C4-2B (cell line): ENCODE results near the gene RELN.

ENCODE experiments used
- ZFX ChIP-seq: fragments of 450-650 bp; IDR thresholded peaks from 2 replicates; pipeline ENCODE4 v1.6.1; 2017
- TF ChIP-seq, protein P1 (sequence below): fragments of 450-650 bp; conservative IDR thresholded peaks from 2 replicates; pipeline ENCODE4 v1.5.1; 2017; ENCODE audit warnings: mild to moderate bottlenecking

DNA sequence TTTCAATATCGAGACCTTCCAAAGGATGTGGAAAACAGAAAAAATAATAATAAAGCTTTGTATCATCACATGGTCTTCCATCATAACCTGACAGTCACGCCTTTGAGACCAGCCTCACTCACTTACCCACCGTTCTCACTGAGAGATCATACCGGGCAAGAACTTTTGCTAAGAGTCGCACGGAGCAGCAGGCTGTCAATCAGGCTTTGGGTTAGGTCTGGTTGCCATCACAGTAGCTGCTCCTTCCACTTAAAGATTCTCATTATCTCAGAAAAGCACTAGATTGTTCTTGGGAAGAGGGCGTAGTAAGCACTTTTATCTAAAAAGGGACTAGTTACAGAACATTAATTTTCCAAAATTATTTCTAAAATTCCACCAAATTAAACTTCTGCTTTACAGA, 2.0 kb downstream of the RELN start:
- TF ChIP-seq, protein P1, sequence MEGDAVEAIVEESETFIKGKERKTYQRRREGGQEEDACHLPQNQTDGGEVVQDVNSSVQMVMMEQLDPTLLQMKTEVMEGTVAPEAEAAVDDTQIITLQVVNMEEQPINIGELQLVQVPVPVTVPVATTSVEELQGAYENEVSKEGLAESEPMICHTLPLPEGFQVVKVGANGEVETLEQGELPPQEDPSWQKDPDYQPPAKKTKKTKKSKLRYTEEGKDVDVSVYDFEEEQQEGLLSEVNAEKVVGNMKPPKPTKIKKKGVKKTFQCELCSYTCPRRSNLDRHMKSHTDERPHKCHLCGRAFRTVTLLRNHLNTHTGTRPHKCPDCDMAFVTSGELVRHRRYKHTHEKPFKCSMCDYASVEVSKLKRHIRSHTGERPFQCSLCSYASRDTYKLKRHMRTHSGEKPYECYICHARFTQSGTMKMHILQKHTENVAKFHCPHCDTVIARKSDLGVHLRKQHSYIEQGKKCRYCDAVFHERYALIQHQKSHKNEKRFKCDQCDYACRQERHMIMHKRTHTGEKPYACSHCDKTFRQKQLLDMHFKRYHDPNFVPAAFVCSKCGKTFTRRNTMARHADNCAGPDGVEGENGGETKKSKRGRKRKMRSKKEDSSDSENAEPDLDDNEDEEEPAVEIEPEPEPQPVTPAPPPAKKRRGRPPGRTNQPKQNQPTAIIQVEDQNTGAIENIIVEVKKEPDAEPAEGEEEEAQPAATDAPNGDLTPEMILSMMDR, result no peak
- no peak for TF ChIP-seq ZFX
